ENCODE results near the gene CLTCL1.

DNA sequence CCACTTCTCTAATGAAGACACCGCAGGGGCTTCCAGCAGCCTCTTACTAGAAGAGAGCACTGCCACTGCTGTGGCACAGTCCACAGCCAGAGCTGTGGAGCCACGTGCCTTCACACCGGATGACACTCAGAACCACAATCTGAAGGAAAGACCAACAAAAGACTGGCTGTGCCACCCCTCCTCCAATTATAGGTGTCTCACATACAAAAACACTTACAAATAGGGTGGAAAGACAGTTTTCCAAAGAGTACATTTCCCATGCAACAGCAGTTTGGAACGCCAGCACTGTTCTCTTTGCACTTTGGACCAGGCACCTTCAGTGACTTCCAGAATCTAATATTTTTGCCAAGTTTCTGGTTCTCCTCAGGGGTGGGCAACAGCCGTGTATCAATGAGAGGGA is 74.9 kb downstream of the CLTCL1 start:
- TF ChIP-seq, protein P1, sequence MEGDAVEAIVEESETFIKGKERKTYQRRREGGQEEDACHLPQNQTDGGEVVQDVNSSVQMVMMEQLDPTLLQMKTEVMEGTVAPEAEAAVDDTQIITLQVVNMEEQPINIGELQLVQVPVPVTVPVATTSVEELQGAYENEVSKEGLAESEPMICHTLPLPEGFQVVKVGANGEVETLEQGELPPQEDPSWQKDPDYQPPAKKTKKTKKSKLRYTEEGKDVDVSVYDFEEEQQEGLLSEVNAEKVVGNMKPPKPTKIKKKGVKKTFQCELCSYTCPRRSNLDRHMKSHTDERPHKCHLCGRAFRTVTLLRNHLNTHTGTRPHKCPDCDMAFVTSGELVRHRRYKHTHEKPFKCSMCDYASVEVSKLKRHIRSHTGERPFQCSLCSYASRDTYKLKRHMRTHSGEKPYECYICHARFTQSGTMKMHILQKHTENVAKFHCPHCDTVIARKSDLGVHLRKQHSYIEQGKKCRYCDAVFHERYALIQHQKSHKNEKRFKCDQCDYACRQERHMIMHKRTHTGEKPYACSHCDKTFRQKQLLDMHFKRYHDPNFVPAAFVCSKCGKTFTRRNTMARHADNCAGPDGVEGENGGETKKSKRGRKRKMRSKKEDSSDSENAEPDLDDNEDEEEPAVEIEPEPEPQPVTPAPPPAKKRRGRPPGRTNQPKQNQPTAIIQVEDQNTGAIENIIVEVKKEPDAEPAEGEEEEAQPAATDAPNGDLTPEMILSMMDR (IDR thresholded peaks at IDR 0.05): no peak
- TF ChIP-seq POLR2A (IDR thresholded peaks at IDR 0.05): no peak

Data from right lobe of liver (tissue), 4 donors.